ENCODE data around the gene MAP2K3.
"Not testable (repeated sequence)": the region's sequence is repeated elsewhere in the genome, so short reads cannot be mapped to it uniquely, and the experiment has no call there.

The MAP2K3 gene

GRCh38 chr17:21310766-21311602, 26.5 kb downstream of the MAP2K3 start:
- ATAC-seq: not testable (repeated sequence)

GRCh38 chr17:21313320-21313719, 28.8 kb downstream of the MAP2K3 start:
- ATAC-seq: no peak

- ATAC-seq: not testable (repeated sequence)
Observed at GRCh38 chr17:21313761-21314160, 29.2 kb downstream of the MAP2K3 start.

GRCh38 chr17:21314261-21314664, 29.8 kb downstream of the MAP2K3 start:
- ATAC-seq: not testable (repeated sequence)

GRCh38 chr17:21314701-21315111, 30.2 kb downstream of the MAP2K3 start:
- ATAC-seq: not testable (repeated sequence)

- not testable (repeated sequence) for ATAC-seq
Observed at GRCh38 chr17:21315246-21316000, 30.9 kb downstream of the MAP2K3 start.

GRCh38 chr17:21316212-21316886, 31.8 kb downstream of the MAP2K3 start:
- ATAC-seq: peak; percentile 78 to 79

- ATAC-seq: peak in 1 of 2 donors; percentile 12
Observed at GRCh38 chr17:21316887-21317500, 32.5 kb downstream of the MAP2K3 start.

GRCh38 chr17:21317821-21318220, 33.3 kb downstream of the MAP2K3 start:
- not testable (repeated sequence) for ATAC-seq

GRCh38 chr17:21318439-21318838, 33.9 kb downstream of the MAP2K3 start:
- ATAC-seq: no peak

- ATAC-seq: not testable (repeated sequence)
Observed at GRCh38 chr17:21318856-21319255, 34.3 kb downstream of the MAP2K3 start.

- ATAC-seq: not testable (repeated sequence)
Observed at GRCh38 chr17:21319256-21319655, 34.7 kb downstream of the MAP2K3 start.

GRCh38 chr17:21319686-21320375, 35.3 kb downstream of the MAP2K3 start:
- not testable (repeated sequence) for ATAC-seq

GRCh38 chr17:21320430-21320829, 35.9 kb downstream of the MAP2K3 start:
- not testable (repeated sequence) for ATAC-seq

- not testable (repeated sequence) for ATAC-seq
Observed at GRCh38 chr17:21321061-21321460, 36.5 kb downstream of the MAP2K3 start.

- ATAC-seq: not testable (repeated sequence)
Observed at GRCh38 chr17:21321744-21322191, 37.3 kb downstream of the MAP2K3 start.

- ATAC-seq: not testable (repeated sequence)
Observed at GRCh38 chr17:21323257-21324111, 39.0 kb downstream of the MAP2K3 start.

- ATAC-seq: not testable (repeated sequence)
Observed at GRCh38 chr17:21324741-21325140, 40.2 kb downstream of the MAP2K3 start.

- ATAC-seq: not testable (repeated sequence)
Observed at GRCh38 chr17:21327921-21328320, 43.4 kb downstream of the MAP2K3 start.

- not testable (repeated sequence) for ATAC-seq
Observed at GRCh38 chr17:21328778-21329177, 44.3 kb downstream of the MAP2K3 start.

Measured in activated CD4-positive, CD25-positive, alpha-beta regulatory T cell treated with anti-CD3 and anti-CD28 coated beads, Interleukin-2, amount 50 U/mL, for 24 hours (primary cell).